HG03139 (cell line): ENCODE data around the gene PSMD6.
A peak's percentile ranks its signal among the peaks of the same experiment; 100 is the strongest.

ENCODE experiments used
- ATAC-seq: cut with Tn5 transposase; IDR thresholded peaks from one replicate; pipeline ENCODE4 v1.9.1; 2021; ENCODE audit not compliant: unreplicated experiment

The PSMD6 gene

GRCh38 chr3:63980830-63981498 lies 42.3 kb downstream of the PSMD6 start:
- ATAC-seq = no peak

GRCh38 chr3:63980019-63980418 lies 43.3 kb downstream of the PSMD6 start:
- no peak for ATAC-seq

- no peak for ATAC-seq
Measured at GRCh38 chr3:63979093-63979885, 44.0 kb downstream of the PSMD6 start.

GRCh38 chr3:63977893-63978292 lies 45.4 kb downstream of the PSMD6 start:
- ATAC-seq = no peak

GRCh38 chr3:63976872-63977200 lies 46.5 kb downstream of the PSMD6 start:
- ATAC-seq = no peak

- no peak for ATAC-seq
Measured at GRCh38 chr3:63976161-63976871, 47.0 kb downstream of the PSMD6 start.

- no peak for ATAC-seq
Measured at GRCh38 chr3:63975723-63976122, 47.6 kb downstream of the PSMD6 start.

- ATAC-seq = no peak
Measured at GRCh38 chr3:63974451-63974850, 48.8 kb downstream of the PSMD6 start.

- ATAC-seq = no peak
Measured at GRCh38 chr3:63973406-63973805, 49.9 kb downstream of the PSMD6 start.

GRCh38 chr3:63972987-63973386 lies 50.3 kb downstream of the PSMD6 start:
- no peak for ATAC-seq

- no peak for ATAC-seq
Measured at GRCh38 chr3:63972196-63972595, 51.1 kb downstream of the PSMD6 start.

GRCh38 chr3:63970631-63971475 lies 52.4 kb downstream of the PSMD6 start:
- ATAC-seq = no peak

GRCh38 chr3:63969876-63970275 lies 53.4 kb downstream of the PSMD6 start:
- no peak for ATAC-seq

- peak; percentile 13 for ATAC-seq
Measured at GRCh38 chr3:63968612-63969350, 54.5 kb downstream of the PSMD6 start.

- ATAC-seq = peak; percentile 57
Measured at GRCh38 chr3:63967675-63968611, 55.4 kb downstream of the PSMD6 start.

- ATAC-seq = no peak
Measured at GRCh38 chr3:63966871-63967270, 56.4 kb downstream of the PSMD6 start.

- no peak for ATAC-seq
Measured at GRCh38 chr3:63966007-63966406, 57.3 kb downstream of the PSMD6 start.

GRCh38 chr3:63964681-63965485 lies 58.4 kb downstream of the PSMD6 start:
- no peak for ATAC-seq

GRCh38 chr3:63963496-63963895 lies 59.8 kb downstream of the PSMD6 start:
- no peak for ATAC-seq
